NCI-H774 (cell line): Measurements from ENCODE around the gene LRTM1.

Experiments used
- DNase-seq: peaks from one replicate; lab custom pipeline; 2025; lab: John Stamatoyannopoulos, UW

The LRTM1 gene

DNA sequence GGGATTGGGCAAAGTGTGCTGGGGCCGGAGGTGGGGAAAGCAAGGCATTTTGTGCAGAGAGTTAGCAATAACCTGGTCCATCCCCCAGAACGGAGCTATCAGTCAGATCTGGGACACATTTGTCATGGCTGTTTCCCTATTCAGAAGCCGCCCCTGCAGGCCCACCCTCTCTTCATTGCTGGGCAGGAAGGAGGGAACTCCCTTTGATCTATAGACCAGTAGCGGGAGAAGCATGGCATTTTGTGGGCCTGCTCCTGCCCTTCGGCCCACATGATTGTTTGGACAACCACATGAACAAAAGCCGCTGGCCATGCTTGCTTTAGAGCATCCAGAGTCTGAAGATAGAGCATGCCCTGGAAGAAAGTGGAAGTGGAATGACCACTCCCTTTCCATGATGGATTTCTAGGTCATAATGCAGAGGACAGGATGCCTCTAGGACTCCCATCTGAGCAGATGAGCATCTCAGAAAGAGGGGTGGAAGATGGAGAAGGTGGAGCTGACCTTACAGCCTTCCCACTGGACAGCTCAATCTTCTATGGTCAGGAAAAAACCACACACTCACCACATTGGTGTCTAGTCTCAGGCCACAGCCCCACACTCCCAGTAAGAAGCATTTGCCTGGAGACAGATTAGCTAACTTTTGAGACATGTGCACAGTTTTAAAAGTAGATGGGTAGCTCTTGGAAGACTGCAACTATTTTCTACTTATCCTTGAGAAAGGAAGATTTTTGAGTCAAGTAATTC lies 11.9 kb upstream of the LRTM1 start:
- no peak for DNase-seq

DNA sequence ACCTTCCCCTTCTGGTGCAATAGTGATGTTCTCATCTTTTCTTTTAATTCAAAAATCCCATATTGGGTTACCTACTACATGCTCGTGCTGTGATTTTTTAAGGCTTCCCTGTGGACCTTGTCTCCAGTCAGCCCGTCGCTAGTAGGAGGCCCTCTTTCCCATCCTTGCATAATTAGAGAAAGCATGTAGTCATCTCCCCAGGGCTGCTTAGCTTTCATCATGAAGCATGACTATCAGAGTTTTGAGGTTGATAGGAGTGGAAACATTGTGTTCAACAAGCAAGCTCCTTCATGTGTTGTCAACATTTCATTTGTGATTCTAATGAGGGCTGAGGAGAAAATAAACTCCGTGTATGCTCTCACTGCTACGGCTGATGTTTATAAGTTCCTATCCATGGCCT lies 8.7 kb upstream of the LRTM1 start:
- DNase-seq: no peak

DNA sequence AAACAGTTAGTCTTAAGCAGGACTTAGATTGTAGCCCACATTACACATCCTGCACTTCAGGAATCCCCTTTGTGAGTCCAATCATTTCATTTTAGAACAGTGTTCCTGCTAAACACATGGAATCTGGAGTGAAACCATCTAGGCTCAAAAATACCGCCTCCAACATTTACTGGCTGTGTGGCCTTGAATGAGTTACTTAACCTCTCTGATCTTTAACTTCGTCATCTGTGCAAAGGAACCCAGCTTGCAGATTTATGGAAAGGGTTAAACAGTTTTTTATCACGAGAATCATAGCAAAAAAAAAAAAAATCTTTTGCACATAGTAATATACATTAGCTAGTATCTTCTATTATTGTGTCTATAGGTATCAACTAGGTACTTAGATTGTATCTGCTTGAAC lies 8.0 kb upstream of the LRTM1 start:
- no peak for DNase-seq

DNA sequence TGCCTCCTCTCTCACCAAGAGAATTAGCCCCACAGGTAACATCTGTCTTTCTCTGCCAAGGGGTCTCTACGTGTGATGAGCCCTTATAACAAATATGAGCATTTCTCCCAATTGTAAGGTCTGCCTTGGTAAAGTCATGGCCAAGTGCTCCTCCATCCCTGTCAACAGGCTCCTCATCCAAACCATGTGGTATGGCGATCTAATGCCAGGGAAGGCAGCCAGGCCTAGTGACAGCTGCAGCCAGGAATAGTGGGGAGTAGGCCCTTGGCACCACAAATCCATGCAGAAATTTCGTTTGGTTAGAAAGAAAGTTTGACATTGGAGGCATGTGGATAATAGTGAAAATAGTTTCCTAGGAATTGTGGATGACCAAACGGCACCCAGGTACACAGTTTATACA lies 4.7 kb upstream of the LRTM1 start:
- no peak for DNase-seq

DNA sequence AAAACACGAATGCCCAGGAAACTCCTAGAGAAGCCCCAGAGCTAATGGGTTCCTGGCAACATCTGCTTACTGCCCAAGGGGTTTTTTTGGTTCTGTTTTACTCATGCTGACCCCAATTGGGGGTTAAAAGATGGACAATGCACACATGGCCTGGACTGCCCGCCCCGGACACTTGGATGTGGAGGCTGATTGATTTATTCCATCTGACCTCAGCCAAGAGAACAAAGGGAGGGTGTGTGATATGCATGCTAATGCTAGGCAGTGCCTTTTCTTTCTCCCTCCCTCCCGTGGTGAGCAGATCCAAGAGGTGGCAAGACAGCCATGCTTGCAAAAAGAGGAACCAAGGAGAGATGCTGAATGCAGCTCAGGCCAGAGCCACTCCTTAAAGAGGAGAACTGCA lies 3.3 kb upstream of the LRTM1 start:
- no peak for DNase-seq

DNA sequence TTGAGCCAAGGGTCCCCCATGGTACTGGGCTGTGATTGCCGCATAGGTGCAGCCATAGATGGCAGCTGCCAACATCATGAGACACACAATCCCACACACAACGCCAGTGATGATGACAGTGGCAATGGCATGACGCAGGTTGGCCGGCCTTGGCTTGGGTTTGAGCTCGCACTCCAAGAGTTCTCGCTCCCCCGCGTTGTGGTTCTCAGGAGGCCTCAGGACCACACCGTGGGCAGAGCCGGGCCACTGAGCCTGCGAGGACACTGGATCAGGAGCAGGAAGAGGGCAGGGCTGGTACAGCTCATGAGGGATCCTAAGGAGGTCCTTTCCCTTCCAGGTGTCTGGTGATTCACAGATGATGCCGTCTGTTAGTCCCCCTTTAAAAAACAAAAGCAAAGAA lies 9.3 kb downstream of the LRTM1 start:
- no peak for DNase-seq

DNA sequence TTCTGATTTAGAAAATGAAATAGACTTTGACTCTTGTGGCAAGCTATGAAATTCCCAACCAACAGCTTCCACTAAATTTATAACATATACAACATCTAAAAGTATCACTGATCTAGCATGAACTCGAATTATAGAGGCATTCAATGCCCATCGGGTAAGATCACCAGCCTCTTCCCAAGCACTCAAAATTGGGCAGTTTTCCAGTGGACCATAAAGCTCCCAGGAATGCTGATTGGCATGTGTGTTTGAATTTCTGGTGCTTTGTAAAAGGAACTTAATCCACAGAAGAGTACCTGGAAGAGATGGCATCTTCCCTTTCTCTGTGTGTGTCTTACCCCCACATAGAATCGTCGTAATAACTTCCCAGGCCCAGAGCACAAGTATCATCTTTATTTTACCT lies 10.0 kb downstream of the LRTM1 start:
- no peak for DNase-seq

DNA sequence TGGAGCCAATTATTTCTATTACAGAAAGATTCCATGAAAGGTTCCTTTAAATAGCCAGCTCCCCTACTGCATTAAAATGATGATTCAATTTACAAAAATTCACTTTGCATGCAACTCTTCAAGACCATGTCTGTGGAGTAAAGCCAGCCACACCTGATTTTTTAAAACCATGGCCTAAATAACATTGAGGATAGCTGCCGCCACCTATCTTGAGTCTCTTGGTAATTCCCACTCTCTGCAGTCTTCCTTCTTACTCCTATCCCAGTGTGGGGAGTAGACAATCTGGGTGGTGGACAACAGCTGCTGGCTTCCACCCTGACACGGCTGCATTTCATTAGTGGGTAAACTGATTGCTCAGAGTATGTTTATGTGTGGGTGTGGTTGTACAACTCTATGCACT lies 10.7 kb downstream of the LRTM1 start:
- DNase-seq: no peak

DNA sequence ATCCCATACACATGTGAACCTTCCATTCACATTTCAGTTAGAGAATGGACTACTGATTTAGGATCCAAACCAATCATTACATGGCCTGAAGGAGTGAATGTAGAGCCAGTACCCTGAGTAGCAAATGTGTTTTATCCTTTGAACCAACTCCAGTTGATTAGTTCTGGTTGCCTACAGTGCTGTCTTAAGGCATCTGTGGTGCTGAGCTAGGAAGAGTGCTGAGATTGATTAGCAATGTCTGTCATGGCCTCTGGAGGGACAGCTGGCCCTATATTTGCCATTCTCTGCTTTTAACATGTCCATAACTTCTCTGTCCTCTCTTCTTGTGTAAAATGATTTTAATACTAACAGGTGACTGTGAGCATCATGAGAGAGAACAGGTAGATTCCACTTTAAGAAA lies 11.1 kb downstream of the LRTM1 start:
- DNase-seq: no peak

DNA sequence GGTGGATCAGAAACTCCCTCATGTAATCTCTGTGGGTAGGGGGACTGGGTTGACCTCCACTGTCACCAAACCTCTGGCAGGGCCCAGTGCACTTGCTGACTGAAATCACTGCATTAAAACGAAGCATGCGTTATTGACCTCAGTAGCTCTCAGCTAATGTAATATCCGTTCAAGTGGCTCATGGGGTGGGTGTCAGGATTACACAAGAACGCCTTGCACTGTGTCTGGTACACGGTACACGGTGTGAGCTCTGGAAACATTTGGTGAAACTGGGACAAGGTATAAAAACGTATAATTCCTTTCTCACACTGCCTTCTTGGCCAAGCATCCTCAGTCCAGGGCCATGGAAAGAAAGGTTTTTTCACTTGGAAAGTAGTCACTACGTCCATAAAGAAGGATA lies 11.9 kb downstream of the LRTM1 start:
- no peak for DNase-seq

DNA sequence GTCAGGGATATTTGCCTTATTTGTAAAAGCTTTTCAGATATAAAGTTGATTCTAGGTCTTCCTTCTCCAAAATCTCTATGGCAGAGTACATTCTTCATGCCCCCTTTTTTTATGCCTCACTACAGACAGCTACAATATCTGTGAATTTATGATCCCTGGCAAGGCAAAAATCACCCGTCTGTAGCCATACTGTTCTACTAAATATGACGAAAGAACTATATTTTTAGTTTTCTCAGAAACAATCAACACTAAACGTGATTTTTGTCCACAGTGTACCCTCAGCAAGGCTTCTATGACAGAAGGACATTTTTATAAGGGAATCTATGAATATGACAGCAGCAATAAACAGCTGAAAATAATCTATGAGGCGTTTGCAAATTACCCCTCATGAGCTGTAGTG lies 12.7 kb downstream of the LRTM1 start:
- no peak for DNase-seq

DNA sequence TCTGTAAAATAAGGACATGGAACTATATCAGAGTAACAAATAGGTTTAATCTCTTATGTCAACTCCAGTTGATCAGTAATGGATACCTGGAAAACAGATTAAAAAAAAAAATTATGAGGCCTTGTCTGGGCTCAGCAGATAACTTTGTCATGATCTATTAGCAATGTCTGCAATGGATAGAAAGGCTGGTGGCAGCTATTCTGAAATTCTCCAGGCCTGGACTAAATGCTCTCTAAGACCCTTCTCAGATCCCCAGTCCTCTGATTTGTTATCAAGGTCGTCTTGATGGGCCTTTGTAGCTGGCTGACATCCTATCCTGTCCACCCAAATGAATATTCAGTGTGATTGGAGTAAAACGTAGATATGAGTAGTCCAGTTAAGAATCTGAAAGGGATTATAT lies 13.7 kb downstream of the LRTM1 start:
- no peak for DNase-seq

DNA sequence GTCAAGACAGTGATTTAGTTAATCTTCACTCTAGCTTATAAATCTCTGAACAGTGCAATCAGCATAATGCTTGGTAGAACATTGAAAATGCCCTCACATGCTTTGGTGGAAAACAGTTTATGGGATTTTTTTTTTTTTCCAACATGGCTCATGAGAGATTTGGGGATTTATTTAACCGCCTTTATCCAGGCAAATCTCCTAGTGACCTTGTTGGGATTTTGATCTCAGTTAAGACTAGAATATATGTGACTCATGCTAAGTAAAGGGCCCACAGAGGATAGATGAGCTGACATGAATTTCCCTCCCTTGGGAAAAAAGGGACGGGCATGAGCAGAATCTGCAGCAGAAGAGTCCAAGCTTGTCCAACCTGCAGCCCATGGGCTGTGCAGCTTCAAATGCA lies 18.7 kb downstream of the LRTM1 start:
- DNase-seq: no peak

DNA sequence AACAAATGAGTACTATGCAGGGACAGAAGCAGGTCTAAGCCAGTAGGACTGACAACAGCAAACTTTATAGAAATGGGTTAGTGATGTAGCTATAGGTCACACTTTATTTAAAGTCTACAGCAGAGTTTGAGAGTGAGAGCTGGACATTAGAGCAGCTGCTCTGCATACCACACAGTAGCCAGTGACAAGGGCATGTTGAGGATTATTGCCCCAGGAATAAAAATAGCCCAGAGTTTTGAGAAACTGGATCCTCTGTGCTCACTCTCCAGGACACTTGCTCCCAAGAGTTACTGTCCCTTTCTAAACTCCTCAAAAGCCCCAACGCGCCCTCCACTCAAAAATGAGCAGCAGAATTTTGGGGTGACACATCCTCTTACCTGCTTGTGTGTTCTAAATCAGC lies 21.1 kb downstream of the LRTM1 start:
- no peak for DNase-seq

DNA sequence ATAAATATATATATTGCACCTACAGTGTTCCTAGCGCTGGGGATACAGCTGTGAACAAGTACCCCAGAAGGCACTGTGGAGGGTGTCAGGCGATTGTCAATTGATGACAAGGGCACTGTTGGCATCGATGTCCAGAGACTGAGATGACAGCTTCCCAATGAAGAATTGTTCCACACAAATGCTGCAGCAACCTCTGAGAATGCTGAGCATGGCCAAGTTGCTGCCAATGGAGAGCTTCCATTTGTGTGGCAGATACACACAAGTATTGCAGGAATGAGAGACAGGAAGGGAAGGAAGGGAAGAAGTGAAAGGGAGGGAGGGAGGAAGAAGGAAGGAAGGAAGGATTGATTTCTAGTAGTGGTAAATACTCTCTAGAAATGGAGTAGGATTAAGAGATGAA lies 21.9 kb downstream of the LRTM1 start:
- no peak for DNase-seq

DNA sequence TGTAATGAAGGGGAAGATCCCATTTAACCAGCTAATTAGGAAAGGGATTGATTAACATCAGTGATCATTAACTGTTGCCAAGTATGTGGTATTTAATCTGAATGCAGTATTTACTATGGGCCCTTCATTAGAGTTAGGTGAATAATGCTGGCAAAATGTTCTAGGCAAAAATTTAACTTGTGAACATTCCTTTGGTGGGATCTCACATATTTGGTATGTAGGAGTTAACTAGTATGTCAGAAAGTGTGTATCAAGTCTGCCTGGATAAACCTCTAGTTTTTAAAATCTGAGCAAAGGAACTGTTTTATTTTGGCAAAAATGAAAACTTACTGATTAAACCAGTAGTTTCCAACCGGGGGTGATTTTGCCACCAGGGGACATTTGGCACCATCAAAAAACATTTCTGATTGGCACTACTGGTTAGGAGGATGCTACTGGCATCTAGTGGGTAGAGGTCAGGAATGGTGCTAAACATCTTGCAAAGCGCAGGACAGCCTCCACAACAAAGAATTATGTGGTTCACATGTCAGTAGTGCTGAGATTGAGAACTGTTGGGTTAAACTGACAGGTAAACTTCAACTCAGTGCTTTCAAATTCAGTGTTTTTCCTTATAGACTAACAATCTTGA lies 22.5 kb downstream of the LRTM1 start:
- no peak for DNase-seq

DNA sequence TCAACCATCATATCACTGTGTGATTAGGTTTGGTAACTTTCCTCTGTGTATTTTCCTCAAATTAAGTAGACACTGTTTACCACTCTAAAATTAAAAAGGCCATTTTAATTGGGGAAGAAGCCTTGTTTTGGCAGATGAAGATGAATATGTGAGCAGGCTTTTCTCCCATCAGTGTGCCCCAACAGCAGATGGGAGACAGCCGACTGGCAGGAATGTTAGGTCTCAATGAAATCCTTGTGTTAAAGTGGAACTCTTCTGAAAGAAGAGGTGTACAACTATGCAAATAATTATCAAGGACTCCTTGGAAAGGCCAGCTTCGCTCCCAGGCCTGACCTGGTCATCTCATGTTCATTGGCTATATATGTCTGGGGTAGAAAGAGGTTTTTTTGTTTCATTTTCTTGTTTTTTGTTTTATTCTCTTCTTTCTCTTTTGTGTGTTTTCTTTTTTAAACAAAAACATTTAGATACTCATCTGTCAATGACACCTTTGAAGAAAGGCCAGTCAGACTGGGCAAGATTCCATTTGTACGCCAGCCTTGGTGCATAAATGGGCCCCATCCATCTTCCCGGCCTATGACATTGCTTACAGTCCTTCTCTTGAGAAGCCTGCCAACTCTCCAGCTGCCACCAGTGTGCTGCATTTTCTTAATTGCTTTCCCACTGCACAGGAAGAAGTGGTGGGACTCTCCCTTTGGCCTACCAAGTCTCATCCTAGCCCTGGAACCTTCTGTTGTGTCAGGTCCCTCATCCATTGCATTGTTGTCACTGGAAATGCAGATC lies 25.8 kb downstream of the LRTM1 start:
- no peak for DNase-seq

DNA sequence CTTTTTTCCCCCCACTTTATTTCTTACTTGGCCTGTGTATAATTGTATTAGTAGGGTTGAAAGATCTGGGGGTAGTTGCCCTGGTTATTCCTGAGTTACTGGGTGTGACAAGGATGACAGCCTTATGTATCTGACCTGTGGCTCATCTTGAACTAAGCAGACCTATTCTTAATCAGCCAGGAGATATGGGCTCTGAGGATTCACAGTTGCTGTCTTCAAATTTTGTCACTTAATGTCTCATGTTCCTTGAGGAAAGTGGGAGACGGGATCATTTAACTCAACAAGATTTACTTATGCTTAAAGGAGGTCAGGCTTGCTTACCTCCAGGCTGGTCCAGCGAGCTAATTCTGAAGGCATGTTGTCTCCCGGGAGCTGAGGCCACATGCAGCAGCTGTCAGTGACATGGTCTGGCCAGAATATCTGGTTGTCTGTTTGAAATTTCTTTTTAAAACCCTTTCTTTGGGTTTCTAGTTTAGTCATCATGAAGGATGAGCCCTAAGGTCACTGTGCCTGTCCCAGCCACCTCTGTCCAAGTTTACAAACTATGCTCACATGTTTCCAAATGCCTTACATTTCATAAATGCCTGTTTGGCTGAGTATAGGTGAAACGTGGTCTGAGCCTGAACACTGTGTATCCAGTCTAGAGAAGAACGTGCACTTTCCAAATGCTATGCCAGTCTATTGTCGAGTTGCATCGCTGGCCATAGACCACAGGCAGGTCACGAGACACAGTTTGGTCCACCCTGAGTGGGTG lies 26.8 kb downstream of the LRTM1 start:
- DNase-seq: no peak

DNA sequence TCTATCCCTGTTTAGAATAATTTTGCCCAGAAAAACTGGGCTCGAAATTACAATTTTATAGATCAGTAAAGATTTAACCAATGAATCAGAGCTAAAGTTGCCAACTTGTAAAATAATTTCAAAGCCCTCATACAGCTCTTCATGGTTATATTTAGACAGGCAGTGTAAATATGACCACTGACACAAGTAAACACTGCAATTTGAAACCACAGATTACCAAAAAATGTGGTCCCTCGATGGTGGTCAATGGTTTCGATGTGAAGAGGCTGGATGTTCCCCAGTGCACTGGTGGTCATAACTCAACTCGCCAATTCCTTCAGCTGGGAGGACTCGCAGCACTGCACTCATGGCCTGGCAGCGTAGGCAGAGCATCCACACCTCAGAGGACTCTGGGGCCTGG lies 28.6 kb downstream of the LRTM1 start:
- no peak for DNase-seq

DNA sequence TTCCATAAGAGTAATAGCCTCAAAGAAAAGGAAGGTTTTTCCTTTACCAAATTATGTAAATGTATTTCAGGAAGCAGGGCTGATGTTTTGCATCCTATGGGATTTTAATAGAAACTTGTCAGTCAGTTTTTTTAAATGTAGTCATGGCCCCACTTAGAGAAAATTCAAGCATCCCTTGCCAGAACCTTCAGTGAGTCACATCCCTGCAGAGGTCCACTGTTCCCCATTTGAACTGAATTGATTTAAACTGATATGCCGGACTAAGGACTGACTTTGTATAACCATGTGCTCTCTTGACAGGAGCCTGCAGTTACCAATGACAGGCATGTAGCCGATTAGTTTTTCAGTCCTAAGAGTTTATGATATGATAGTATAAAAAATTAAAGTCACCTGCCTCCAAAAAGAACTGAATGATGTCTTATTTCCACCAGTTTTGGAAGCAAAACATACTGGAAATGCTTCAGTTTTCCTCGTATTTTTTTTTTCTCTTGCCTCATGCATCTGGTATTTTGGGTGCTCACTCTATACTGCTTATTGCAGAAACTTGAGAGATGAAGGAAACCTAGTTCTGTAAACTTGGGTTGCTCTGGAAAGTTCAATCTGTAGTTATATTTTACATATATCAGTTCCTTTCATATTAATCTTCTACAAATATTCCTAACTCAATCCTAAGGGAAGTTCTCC lies 30.7 kb downstream of the LRTM1 start:
- DNase-seq: no peak

DNA sequence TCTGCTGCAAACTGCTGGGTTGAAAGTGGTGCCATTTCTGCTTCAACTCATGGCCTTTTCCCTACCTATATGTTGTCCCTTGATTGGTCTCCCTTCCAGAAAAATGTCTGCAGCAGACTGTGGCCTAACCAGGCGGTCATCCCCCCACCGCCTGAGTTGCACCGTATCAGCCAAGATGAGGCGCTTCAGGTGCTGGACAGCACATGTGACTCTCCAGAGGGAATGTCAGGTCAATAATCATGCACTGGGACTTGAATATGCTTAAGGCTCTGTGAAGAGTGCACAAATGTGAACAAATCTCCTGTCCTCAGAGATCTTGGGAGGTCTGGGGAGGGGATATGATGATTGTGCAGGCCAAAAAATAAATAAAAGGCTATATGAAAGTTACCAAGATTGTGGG lies 32.2 kb downstream of the LRTM1 start:
- no peak for DNase-seq

DNA sequence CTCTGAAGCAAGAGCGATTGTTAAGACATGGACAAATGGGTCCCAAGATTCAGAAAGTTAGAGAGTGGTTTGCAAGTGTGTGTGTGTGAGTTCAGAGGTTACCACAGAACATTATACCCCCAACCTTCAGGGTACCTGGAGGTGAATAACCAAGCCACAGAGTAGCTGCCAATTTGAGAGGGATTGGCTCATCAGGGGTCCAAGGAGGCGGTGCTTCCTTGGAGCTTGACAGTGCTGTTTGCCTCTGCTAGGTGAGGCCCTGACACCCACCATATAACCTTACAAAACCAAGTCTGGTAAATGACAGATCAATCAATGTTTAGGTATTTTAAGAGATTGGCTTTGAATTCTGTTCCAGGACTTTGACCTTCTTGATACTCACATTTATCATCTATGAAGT lies 35.7 kb downstream of the LRTM1 start:
- no peak for DNase-seq
